Measurements from ENCODE around the gene TAF8. TPM values are rescaled to one million over a fixed set of nuclear protein-coding genes. Genes with fewer than 3 reads are reported as not detected.

TAF8 gene
- total and polyA plus RNA-seq, 10 of the 15 experiments (the other 5 are each of a cell fraction or from before 2014, with no cell fraction given): 11.7 to 30.9 (median 19.9) TPM

DNA sequence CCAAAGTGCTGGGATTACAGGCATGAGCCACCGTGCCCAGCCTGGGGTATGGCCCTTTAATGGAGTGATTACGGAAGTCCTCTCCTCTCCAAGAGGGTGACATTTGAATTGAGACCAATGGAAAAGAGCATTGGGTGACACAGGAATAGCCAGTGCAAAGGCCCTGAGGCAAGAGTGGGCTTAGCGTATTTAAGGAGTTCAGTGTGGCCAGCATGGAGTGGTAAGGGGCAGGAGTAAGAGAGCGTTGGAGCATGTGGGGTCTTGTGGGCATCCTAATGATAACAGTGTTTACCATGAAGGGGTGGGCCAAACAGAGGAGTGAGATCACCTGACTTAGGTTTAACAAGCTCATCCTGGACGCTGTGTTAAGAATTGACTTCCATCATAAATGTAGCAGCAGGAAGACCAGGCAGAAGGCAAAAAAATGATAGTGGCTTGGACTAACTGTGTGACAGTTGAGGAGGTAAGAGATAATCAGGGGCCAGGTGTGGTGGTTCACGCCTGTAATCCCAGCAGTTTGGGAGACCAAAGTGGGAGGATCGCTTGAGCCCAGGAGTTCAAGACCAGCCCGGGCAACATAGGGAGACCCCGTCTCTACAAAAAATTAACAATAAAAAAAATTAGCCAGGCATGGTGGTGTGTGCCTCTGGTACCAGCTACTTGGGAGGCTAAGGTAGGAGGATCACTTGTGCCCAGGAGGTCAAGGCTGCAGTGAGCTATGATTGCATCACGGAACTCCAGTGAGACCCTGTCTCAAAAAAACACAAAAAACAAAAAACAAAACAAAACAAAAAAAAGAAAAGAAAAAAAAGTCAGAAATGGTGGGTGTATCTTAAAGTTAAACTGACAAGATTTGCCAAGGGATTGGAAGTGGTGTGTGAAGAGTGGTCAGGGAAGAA lies 40.7 kb downstream of the TAF8 start:
- DNase-seq (ENCODE audit: low read depth, low spot score) (no peak), FAIRE-seq (no peak), ATAC-seq (no peak)
- intact Hi-C loops (cut with micrococcal nuclease; ENCODE audit: unreplicated experiment) (no loop called here), in situ Hi-C loops (cut with MboI) (no loop called here)
- TF ChIP-seq ZNF384 (IDR thresholded peaks at IDR 0.05; ENCODE audit: borderline replicate concordance, low read depth, low read length) (no peak), NR2C1 (IDR thresholded peaks at IDR 0.05) (no peak), RBBP5 (conservative IDR thresholded peaks at IDR 0.05) (no peak), SMAD1 (IDR thresholded peaks at IDR 0.05; ENCODE audit: low read depth, partially characterized antibody) (no peak), MEF2B (IDR thresholded peaks at IDR 0.05; ENCODE audit: partially characterized antibody, poor library complexity, severe bottlenecking) (no peak), CBX3 (IDR thresholded peaks at IDR 0.05; ENCODE audit: borderline replicate concordance, low read depth) (no peak), NRF1 (conservative IDR thresholded peaks at IDR 0.05; ENCODE audit: low read depth, low read length) (no peak), EP300 (IDR thresholded peaks at IDR 0.05; ENCODE audit: borderline replicate concordance in 1 of 2, control insufficient read depth in 1 of 2, low read depth in 2 of 2, low read length in 2 of 2) (no peak)
- TF ChIP-seq, protein P1, sequence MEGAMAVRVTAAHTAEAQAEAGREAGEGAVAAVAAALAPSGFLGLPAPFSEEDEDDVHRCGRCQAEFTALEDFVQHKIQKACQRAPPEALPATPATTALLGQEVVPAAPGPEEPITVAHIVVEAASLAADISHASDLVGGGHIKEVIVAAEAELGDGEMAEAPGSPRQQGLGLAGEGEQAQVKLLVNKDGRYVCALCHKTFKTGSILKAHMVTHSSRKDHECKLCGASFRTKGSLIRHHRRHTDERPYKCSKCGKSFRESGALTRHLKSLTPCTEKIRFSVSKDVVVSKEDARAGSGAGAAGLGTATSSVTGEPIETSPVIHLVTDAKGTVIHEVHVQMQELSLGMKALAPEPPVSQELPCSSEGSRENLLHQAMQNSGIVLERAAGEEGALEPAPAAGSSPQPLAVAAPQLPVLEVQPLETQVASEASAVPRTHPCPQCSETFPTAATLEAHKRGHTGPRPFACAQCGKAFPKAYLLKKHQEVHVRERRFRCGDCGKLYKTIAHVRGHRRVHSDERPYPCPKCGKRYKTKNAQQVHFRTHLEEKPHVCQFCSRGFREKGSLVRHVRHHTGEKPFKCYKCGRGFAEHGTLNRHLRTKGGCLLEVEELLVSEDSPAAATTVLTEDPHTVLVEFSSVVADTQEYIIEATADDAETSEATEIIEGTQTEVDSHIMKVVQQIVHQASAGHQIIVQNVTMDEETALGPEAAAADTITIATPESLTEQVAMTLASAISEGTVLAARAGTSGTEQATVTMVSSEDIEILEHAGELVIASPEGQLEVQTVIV (IDR thresholded peaks at IDR 0.05; ENCODE audit: borderline replicate concordance, partially characterized antibody): no peak
- no peak overlapping the region for H3K4me2 ChIP-seq (ENCODE audit: control insufficient read depth, insufficient read depth)
- RAD21 ChIA-PET (ENCODE audit: unreplicated experiment): no interaction called here
- H3K9ac ChIP-seq (ENCODE audit: control insufficient read depth, insufficient read depth, low read length): no peak overlapping the region
- H4K20me1 ChIP-seq (ENCODE audit: control insufficient read depth, insufficient read depth): no peaks in the 10 kb centered on the region
- H3K9me3 ChIP-seq (replicated peaks; ENCODE audit: control insufficient read depth, insufficient read depth, low read length): no peaks in the 10 kb centered on the region
- H3K4me1 ChIP-seq (ENCODE audit: control insufficient read depth, insufficient read depth, low read length): no peaks in the 10 kb centered on the region
- no peak overlapping the region for H3K4me3 ChIP-seq
- POLR2A ChIA-PET: no interaction called here
- CTCF ChIA-PET: interaction anchor here (1.0 to 3.9 kb wide), 2 partner anchors 11 to 13 kb away, joined by 3 to 21 read pairs; no protein-coding TSS in a partner anchor
- H2AFZ ChIP-seq (ENCODE audit: control insufficient read depth, low read depth, low read length): no peak overlapping the region
- no TSS peak for BruUV-seq (replicated peaks)
- SMC1A ChIA-PET (ENCODE audit: uncharacterized antibody, unreplicated experiment): interaction anchor here (0.6 to 1.6 kb wide), 2 partner anchors 13 to 72 kb away, joined by 3 to 4 read pairs; no protein-coding TSS in a partner anchor
- no peak overlapping the region for H3K27ac ChIP-seq (ENCODE audit: control insufficient read depth, insufficient read depth)
- no peaks in the 10 kb centered on the region for H3K79me2 ChIP-seq (ENCODE audit: control insufficient read depth, insufficient read depth, low read length)
- H3K27me3 ChIP-seq (replicated peaks in 1 of 2; ENCODE audit: control insufficient read depth in 2 of 2, insufficient read depth in 2 of 2, low read length in 1 of 2): no peaks in the 10 kb centered on the region; a peak in 1 of 4 replicates
- 78% methylated on average over 10 of the region's 10 CpGs for WGBS (ENCODE audit: insufficient coverage, insufficient replicate concordance, low lambda C conversion rate, missing lambda C conversion rate)
- H3K36me3 ChIP-seq (ENCODE audit: control insufficient read depth in 2 of 2, insufficient read depth in 2 of 2, low read length in 1 of 2): no peaks in the 10 kb centered on the region

Measured in GM12878 (cell line).